Measurements from ENCODE around the gene SIN3A.
A peak's percentile ranks its signal among the peaks of the same experiment; 100 is the strongest.

DNA sequence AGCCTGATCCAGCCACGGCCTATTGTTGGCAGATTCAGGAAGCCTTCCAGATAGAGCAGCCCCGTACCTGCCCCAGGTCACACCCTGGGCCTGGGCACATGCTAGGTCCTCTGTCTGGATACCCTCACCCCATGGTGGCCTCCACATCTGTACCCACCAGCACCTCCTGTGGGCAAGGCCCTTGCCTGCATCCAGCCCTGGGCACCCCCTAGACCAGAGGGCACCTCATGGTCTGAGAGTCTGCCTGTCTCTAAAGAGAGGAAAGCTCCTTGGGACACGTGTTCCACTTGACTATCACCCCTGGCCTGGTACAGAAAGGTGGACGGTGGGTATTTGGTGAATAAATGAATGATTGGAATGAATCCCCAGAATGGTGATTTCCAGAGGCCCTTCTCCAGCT is 124.5 kb downstream of the SIN3A start:
- TF ChIP-seq, protein P1, sequence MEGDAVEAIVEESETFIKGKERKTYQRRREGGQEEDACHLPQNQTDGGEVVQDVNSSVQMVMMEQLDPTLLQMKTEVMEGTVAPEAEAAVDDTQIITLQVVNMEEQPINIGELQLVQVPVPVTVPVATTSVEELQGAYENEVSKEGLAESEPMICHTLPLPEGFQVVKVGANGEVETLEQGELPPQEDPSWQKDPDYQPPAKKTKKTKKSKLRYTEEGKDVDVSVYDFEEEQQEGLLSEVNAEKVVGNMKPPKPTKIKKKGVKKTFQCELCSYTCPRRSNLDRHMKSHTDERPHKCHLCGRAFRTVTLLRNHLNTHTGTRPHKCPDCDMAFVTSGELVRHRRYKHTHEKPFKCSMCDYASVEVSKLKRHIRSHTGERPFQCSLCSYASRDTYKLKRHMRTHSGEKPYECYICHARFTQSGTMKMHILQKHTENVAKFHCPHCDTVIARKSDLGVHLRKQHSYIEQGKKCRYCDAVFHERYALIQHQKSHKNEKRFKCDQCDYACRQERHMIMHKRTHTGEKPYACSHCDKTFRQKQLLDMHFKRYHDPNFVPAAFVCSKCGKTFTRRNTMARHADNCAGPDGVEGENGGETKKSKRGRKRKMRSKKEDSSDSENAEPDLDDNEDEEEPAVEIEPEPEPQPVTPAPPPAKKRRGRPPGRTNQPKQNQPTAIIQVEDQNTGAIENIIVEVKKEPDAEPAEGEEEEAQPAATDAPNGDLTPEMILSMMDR (conservative IDR thresholded peaks at IDR 0.05; ENCODE audit: low read depth, low read length): 0 out of 2 replicates have a peak, but pooled peaks have one; percentile 8
- no peak for TF ChIP-seq EZH2 (IDR thresholded peaks at IDR 0.05; ENCODE audit: low read length, unreplicated experiment)

All from PC-3 (cell line).